Keratinocyte (primary cell): ENCODE data around the gene HS3ST2. TPM values are rescaled to one million over a fixed set of nuclear protein-coding genes. Genes with fewer than 3 reads are reported as not detected.

Experiments
- DNase-seq: peaks from one replicate; pipeline ENCODE4 v3.0.0-alpha.2; 2011; ENCODE audit warnings: low read depth, missing footprints, low spot score
- FAIRE-seq: peaks from 2 replicates; lab custom pipeline; 2011; peaks lifted over from hg19 to GRCh38; lab: Jason Lieb, UNC
- H2AFZ ChIP-seq: 2 replicates; pipeline ENCODE4 v1.6.0; 2012; ENCODE audit warnings: low read length, control low read depth, inconsistent platforms; ENCODE audit not compliant: control insufficient read depth
- H3K27ac ChIP-seq: 2 replicates; pipeline ENCODE4 v1.5.1; 2011; ENCODE audit warnings: low read length; ENCODE audit not compliant: control insufficient read depth, insufficient read depth
- H3K27me3 ChIP-seq: 3 replicates; pipeline ENCODE4 v1.6.0; 2011; ENCODE audit warnings: low read length; ENCODE audit not compliant: control insufficient read depth, insufficient read depth; ENCODE audit errors: extremely low read depth
- H3K36me3 ChIP-seq, 2 experiments: 2 replicates in 1 of 2; 3 replicates in 1 of 2; pipeline ENCODE4 v1.5.1; 2011; ENCODE audit warnings: low read length in 2 of 2, mild to moderate bottlenecking in 1 of 2; ENCODE audit not compliant: control insufficient read depth in 2 of 2, insufficient read depth in 2 of 2; ENCODE audit errors: extremely low read depth in 1 of 2
- H3K4me1 ChIP-seq: 3 replicates; pipeline ENCODE4 v1.5.1; 2011; ENCODE audit warnings: low read length; ENCODE audit not compliant: control insufficient read depth, insufficient read depth; ENCODE audit errors: extremely low read depth
- H3K4me2 ChIP-seq: 3 replicates; pipeline ENCODE4 v1.6.0; 2011; ENCODE audit warnings: low read depth, low read length; ENCODE audit not compliant: control insufficient read depth, insufficient read depth; ENCODE audit errors: extremely low read depth
- H3K4me3 ChIP-seq, 3 experiments: fragments of 200-600 bp in 1 of 3; sonication (generic) in 1 of 3; 2 replicates in 2 of 3; 3 replicates in 1 of 3; pipeline ENCODE4 v1.5.1; 2011 to 2016; ENCODE audit warnings: low read length in 3 of 3, mild to moderate bottlenecking in 3 of 3, control low read depth in 2 of 3, inconsistent platforms in 1 of 3, low read depth in 1 of 3, mixed read lengths in 1 of 3, mixed run types in 1 of 3, moderate library complexity in 1 of 3; ENCODE audit not compliant: control insufficient read depth in 2 of 3, insufficient read depth in 2 of 3; ENCODE audit errors: extremely low read depth in 1 of 3
- H3K79me2 ChIP-seq: 2 replicates; pipeline ENCODE4 v1.6.0; 2012; ENCODE audit warnings: low read length; ENCODE audit not compliant: control insufficient read depth, insufficient read depth
- H3K9ac ChIP-seq: 3 replicates; pipeline ENCODE4 v1.6.0; 2011; ENCODE audit warnings: low read length; ENCODE audit not compliant: control insufficient read depth, insufficient read depth; ENCODE audit errors: extremely low read depth
- H3K9me1 ChIP-seq: 3 replicates; pipeline ENCODE4 v1.6.0; 2011; ENCODE audit warnings: low read length; ENCODE audit not compliant: control insufficient read depth, insufficient read depth; ENCODE audit errors: extremely low read depth
- H3K9me3 ChIP-seq: 2 replicates; pipeline ENCODE4 v1.5.1; 2012; ENCODE audit warnings: low read depth, low read length; ENCODE audit not compliant: control insufficient read depth
- H4K20me1 ChIP-seq: 3 replicates; pipeline ENCODE4 v1.6.0; 2011; ENCODE audit warnings: low read length; ENCODE audit not compliant: control insufficient read depth, insufficient read depth; ENCODE audit errors: extremely low read depth
- EZH2 ChIP-seq: IDR thresholded peaks from one replicate; pipeline ENCODE4 v1.6.1; 2012; ENCODE audit warnings: inconsistent platforms, mild to moderate bottlenecking, low read length, moderate library complexity
- dilution Hi-C: fragments of 300-500 bp; cut with MboI; formaldehyde crosslinking; loops from one replicate; pipeline ENCODE4 v1.7.0; 2020; ENCODE audit warnings: low sequenced_read_pairs; ENCODE audit not compliant: extremely low pct_ligation_motif_present
- polyA plus RNA-seq, 5 experiments: library from polyadenylated mRNA; depleted of rRNA in 3 of 5; stranded (reverse) in 3 of 5; stranded (forward) in 1 of 5; unstranded in 1 of 5; fragments of >200 nt; gene quantifications; 1 replicate in 1 of 5; 2 replicates in 3 of 5; 3 replicates in 1 of 5; pipeline versions ENCODE4 v1.2.1 to v1.2.3, GENCODE V29; 2011 to 2012; ENCODE audit warnings: missing spikeins in 2 of 5, low read depth in 1 of 5, low replicate concordance in 1 of 5
- TF ChIP-seq, protein P1 (sequence below), 3 experiments: IDR thresholded peaks in 1 of 3; conservative IDR thresholded peaks in 1 of 3; optimal IDR thresholded peaks in 1 of 3; 2 replicates in 2 of 3; 3 replicates in 1 of 3; pipeline versions ENCODE3 to v1.5.1; 2011; ENCODE audit warnings: low read length in 3 of 3, mild to moderate bottlenecking in 3 of 3, moderate library complexity in 2 of 3, control low read depth in 1 of 3, inconsistent platforms in 1 of 3; ENCODE audit not compliant: insufficient read depth in 2 of 3; ENCODE audit errors: extremely low read depth in 1 of 3

The HS3ST2 gene
- polyA plus RNA-seq, 1 donor (not counting 4 experiments of a cell fraction or from before 2014, with no cell fraction given) = 6.3 TPM

DNA sequence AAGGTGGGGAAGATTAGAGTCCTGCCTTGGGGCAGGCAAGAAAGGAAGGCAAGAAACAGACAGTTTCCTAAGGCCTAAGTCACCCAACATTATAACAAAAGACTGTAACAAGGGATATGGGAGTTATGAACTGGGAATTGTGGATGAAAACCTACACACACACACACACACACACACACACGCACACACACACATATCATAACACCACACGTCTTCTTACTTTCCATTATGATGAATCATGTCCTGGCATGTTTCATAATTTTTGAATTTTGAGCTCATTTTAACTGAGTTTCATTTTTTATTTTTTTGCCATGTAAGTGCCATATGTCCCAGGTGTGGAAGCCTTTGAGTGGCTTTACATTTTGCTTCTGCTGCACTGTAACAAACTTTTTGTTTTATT lies 29.9 kb downstream of the HS3ST2 start:
- Histone ChIP-seq H3K27ac (peak overlapping the region; percentile 36), H3K9me3 (no peaks in the 10 kb centered on the region), H3K36me3 (peaks cover 0 to 3% of the 10 kb centered on the region in 2 experiments), H3K4me3 (no peak overlapping the region), H3K4me1 (peaks cover 4% of the 10 kb centered on the region), H3K9me1 (peaks cover 3% of the 10 kb centered on the region), H2AFZ (no peak overlapping the region), H3K9ac (no peak overlapping the region), H3K4me2 (peak overlapping the region; percentile 18), H4K20me1 (no peaks in the 10 kb centered on the region), H3K79me2 (peaks cover 32% of the 10 kb centered on the region), H3K27me3 (no peaks in the 10 kb centered on the region)
- no peak for TF ChIP-seq EZH2
- TF ChIP-seq, protein P1, sequence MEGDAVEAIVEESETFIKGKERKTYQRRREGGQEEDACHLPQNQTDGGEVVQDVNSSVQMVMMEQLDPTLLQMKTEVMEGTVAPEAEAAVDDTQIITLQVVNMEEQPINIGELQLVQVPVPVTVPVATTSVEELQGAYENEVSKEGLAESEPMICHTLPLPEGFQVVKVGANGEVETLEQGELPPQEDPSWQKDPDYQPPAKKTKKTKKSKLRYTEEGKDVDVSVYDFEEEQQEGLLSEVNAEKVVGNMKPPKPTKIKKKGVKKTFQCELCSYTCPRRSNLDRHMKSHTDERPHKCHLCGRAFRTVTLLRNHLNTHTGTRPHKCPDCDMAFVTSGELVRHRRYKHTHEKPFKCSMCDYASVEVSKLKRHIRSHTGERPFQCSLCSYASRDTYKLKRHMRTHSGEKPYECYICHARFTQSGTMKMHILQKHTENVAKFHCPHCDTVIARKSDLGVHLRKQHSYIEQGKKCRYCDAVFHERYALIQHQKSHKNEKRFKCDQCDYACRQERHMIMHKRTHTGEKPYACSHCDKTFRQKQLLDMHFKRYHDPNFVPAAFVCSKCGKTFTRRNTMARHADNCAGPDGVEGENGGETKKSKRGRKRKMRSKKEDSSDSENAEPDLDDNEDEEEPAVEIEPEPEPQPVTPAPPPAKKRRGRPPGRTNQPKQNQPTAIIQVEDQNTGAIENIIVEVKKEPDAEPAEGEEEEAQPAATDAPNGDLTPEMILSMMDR (optimal IDR thresholded peaks at IDR 0.05 in 1 of 3, IDR thresholded peaks at IDR 0.05 in 1 of 3, conservative IDR thresholded peaks at IDR 0.05 in 1 of 3; ENCODE audit: extremely low read depth in 1 of 3, insufficient read depth in 2 of 3, low read length in 3 of 3) = no peak
- no peak for FAIRE-seq
- no peak for DNase-seq
- dilution Hi-C loops = no loop called here

DNA sequence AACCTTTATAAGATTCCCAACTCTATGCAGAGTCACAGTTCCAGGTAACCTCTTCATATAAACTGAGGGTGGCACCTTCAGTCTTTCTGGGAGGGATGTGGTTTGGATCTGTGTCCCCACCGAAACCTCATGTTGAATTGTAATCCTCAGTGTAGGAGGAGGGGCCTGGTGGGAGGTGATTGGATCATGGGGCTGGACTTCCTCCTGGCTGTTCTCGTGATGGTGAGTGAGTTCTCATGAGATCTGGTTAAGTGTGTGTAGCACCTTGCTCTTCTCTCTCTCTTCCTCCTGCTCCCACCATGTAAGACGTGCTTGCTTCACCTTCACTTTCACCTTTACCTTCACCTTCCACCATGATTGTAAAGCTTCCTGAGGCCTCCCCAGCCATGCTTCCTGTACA lies 30.5 kb downstream of the HS3ST2 start:
- no peak overlapping the region for H3K4me2 ChIP-seq
- H3K4me1 ChIP-seq = peaks cover 4% of the 10 kb centered on the region
- TF ChIP-seq, protein P1 (optimal IDR thresholded peaks at IDR 0.05 in 1 of 3, IDR thresholded peaks at IDR 0.05 in 1 of 3, conservative IDR thresholded peaks at IDR 0.05 in 1 of 3; ENCODE audit: extremely low read depth in 1 of 3, insufficient read depth in 2 of 3, low read length in 3 of 3) = no peak
- no peak for TF ChIP-seq EZH2
- DNase-seq (no peak), FAIRE-seq (no peak)
- H4K20me1 ChIP-seq = no peaks in the 10 kb centered on the region
- H3K9me1 ChIP-seq = peaks cover 3% of the 10 kb centered on the region
- no peaks in the 10 kb centered on the region for H3K27me3 ChIP-seq
- no peak overlapping the region for H2AFZ ChIP-seq
- H3K9ac ChIP-seq = no peak overlapping the region
- no peaks in the 10 kb centered on the region for H3K9me3 ChIP-seq
- peaks cover 0 to 3% of the 10 kb centered on the region in 2 experiments for H3K36me3 ChIP-seq
- peaks cover 30% of the 10 kb centered on the region for H3K79me2 ChIP-seq
- no peak overlapping the region for H3K4me3 ChIP-seq
- peak overlapping the region; percentile 17 for H3K27ac ChIP-seq
- dilution Hi-C loops = no loop called here
